Stimulated activated CD4-positive, alpha-beta T cell treated with anti-CD3 and anti-CD28 coated beads, Interleukin-1b, Interleukin-23, amount 100 ng/mL, for 4 hours (primary cell): ENCODE data around the gene DLG1.
"Not testable (repeated sequence)": the region's sequence is repeated elsewhere in the genome, so short reads cannot be mapped to it uniquely, and the experiment has no call there.

Experiments used
- DNase-seq, 2 donors: peaks; one replicate each; pipeline ENCODE4 v3.0.0-alpha.2; 2020; ENCODE audit warnings: low read depth in 2 of 2

Gene DLG1

DNA sequence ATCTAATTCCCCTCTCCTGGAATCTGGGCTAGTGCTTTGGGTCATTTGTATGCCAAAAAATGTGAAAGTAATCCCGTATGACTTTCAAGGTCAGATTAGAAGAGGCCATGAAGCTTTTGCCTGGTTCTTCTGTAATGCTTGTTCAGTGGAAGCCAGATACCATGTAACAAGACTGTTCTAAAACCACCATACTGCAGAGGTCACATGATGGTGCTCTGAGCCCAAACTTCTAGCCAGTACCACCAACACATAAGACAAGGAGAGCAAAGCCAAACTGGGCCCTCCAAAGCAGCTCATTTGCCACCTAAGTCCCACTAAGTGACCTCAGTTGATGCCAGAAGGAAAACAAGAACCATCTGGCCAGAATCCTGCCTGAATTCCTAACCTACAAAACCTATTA, 204.5 kb downstream of the DLG1 start:
- no peak for DNase-seq

DNA sequence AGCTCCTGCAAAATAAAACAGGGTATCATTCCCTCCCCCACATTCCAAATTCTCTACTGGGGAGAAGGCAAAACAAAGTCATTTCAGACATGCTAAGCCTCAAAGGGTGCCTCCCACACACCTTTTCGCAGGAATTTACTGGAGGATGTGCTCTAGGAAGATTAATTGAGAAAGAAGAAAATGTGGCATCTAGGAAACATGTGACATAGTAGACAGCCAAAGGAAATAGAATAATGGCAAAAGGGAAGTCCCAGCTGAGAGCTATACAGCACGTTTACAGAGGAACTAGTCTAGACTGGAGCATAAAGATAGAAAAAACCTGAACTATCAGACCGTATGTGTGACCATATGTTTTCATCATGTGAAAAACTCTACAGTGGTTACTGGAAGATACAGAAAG, 210.0 kb downstream of the DLG1 start:
- DNase-seq, result no peak

DNA sequence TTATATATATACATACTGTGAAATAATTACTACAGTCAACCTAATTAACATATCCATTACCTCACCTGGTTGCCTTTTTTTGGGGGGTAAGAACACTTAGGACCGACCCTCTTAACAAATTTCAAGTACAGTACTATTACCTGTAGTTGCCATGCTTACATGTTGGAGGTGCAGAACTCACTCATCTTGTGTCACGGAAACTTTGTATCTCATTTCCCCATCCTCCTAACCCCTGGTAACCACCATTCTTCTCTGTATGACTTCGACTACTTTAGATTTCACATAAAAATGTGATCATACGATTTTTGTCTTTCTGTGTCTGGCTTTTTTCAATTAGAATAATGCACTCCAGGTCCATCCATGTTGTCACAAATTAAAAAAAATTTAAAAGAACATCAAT, 213.3 kb downstream of the DLG1 start:
- no peak for DNase-seq

DNA sequence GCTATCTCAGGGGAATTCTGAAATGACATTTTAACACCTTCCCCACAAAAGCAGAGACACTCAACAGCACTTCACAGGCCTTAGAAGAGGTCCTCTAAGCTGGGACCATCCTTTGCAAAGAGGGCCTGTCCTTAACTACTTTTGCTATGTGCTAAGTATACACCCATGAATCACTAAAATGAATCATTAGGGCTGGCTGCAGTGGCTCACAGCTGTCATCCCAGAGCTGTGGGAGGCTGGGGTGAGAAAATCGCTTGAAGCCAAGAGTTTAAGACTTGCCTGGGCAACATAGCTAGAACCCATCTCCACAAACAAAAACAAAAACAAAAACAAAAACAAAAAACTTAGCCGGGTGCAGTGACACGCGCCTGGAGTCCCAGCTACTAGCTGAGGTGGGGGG, 214.9 kb downstream of the DLG1 start:
- no peak for DNase-seq

DNA sequence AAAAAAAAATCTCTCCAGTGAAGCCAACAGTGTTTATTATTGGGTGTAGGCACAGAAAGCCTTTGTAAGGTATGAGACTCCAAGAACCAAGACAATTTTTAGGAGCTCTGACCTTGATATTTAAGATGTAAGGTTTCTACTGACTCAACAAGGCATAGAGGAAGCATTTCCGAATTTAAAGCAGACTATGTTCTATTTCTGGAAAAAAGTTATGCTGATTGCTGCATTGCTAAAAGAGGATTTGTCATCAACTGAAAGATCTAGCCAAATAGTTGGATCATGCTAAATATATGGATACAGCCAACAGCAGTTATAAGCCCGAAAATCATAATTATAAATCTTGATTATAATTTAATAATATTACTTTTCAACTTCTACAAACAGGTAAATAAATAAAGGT, 215.5 kb downstream of the DLG1 start:
- no peak for DNase-seq

- no peak for DNase-seq
These were observed 218.1 kb downstream of the DLG1 start for GRCh38 chr3:197080344-197080743.

- DNase-seq, result no peak
These were observed 222.0 kb downstream of the DLG1 start for GRCh38 chr3:197076415-197076814.

DNA sequence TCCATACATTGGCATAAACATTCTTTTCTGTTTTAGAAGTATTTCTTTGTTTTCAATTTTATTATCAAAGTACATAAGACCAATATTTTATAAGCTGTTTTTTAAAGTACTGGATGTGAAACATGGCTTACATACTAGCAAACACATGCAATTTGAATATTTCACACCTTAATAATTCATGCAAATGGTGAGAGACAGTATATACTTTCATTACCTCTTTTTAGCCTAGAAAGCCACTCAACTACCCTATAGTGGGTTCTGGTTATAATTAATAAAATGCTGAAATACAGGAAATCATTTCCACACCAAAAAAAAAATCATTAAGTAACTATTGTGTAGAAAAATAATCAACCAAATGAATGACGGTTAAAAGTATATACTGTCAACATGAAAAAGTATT, 230.3 kb downstream of the DLG1 start:
- no peak for DNase-seq

- no peak for DNase-seq
These were observed 233.6 kb downstream of the DLG1 start for GRCh38 chr3:197064771-197065170.

- no peak for DNase-seq
These were observed 236.0 kb downstream of the DLG1 start for GRCh38 chr3:197062446-197062845.

DNA sequence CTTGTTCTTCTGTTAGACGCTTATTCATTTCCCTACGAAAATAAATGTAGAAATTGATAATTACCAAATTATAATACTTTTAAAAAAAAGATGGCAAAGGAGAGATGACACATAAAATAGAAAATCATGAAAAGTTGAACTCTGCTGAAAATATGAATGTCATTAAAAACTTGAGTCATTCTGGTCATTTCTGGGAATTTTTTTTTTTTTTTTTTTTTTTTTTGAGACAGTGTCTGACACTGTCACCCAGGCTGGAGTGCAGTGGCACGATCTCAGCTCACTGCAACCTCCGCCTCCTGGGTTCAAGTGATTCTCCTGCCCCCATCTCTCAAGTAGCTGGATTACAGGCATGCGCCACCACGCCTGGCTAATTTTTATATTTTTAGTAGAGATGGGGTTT, 246.8 kb downstream of the DLG1 start:
- DNase-seq, result not testable (repeated sequence)

DNA sequence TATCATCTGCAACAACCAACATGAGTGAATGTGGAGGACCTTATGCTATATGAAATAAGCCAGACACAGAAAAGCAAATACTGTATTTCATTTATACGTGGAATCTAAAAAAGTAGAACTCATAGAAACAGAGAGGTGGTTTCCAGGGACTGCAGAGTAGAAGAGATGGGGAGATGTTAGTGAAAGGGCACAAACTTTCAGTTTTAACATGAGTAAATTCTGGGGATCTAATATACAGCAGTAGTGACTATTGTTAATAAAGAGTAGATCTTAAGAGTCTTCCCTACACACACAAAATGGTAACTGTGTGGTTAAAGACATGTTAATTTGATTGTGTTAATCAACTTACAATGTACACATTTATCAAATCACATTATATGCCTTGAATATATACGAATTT, 247.9 kb downstream of the DLG1 start:
- no peak for DNase-seq

DNA sequence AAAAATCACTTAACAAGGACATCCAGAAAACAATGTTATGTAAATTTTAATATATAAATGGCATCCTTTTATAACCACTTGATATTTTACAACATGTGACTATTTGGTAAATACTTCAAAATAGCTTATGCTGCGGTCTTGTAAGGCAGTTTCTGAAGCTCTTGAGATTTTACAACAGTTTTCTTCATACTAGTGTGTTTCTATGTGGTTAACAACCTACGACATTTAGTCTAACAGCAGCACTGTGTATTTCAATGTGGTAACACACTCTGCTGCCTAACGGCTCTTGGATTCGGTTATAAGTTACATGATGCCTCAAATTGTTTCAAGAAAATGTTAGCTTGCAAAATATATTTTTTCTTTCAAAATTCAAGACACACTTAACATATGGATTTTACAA, 255.9 kb downstream of the DLG1 start:
- DNase-seq, result no peak

DNA sequence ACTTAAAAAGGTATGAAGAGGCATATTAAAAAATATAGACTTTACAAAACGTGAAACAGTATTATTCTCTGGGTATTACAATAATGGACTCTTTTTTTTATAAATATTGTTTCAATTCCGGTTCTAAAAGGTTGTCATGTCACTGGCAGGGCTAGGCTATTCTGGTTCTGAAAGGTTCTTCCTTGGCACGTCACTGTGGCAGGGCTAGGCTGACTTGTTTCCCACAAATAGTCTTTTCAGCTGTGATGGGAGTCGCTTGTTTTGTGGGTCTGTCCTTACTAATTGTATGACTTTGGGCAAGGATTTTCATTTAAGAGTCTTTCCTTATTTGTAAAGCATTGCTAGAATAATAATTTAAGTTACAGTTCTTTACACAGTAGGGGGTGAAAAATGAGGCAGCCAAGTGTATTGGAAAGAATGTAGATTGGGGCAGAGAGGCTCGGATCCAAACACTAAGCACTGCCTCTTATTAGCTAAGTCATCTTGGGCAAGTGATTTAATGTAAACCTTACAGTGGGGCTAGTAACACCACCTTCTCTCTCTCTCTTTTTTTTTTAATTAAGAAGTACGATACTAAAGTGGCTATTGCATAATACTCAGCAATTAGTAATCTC, 256.4 kb downstream of the DLG1 start:
- no peak for DNase-seq

GRCh38 chr3:197040658-197041057, 257.8 kb downstream of the DLG1 start:
- no peak for DNase-seq

- no peak for DNase-seq
These were observed 259.5 kb downstream of the DLG1 start for GRCh38 chr3:197038679-197039462.

GRCh38 chr3:197035577-197035976, 262.8 kb downstream of the DLG1 start:
- no peak for DNase-seq

DNA sequence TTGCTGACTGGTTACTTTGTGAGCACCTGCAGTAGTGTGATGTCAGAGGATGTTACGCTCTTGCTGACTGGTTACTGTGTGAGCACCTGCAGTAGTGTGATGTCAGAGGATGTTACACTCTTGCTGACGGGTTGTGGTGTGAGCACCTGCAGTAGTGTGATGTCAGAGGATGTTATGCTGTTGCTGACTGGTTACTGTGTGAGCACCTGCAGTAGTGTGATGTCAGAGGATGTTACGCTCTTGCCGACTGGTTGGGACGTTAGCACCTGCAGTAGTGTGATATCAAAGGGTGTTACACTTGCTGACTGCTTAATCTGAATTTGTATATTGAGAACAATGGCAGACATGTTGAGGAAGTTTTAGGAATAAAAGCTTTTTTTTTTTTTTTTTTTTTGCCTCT, 263.6 kb downstream of the DLG1 start:
- not testable (repeated sequence) for DNase-seq

DNA sequence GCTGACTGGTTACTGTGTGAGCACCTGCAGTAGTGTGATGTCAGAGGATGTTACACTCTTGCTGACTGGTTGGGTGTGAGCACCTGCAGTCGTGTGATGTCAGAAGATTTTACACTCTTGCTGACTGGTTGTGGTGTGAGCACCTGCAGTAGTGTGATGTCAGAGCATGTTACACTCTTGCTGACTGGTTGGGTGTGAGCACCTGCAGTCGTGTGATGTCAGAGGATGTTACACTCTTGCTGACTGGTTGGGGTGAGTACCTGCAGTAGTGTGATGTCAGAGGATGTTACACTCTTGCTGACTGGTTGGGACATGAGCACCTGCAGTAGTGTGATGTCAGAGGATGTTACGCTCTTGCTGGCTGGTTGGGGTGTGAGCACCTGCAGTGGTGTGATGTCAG, 264.6 kb downstream of the DLG1 start:
- not testable (repeated sequence) for DNase-seq

DNA sequence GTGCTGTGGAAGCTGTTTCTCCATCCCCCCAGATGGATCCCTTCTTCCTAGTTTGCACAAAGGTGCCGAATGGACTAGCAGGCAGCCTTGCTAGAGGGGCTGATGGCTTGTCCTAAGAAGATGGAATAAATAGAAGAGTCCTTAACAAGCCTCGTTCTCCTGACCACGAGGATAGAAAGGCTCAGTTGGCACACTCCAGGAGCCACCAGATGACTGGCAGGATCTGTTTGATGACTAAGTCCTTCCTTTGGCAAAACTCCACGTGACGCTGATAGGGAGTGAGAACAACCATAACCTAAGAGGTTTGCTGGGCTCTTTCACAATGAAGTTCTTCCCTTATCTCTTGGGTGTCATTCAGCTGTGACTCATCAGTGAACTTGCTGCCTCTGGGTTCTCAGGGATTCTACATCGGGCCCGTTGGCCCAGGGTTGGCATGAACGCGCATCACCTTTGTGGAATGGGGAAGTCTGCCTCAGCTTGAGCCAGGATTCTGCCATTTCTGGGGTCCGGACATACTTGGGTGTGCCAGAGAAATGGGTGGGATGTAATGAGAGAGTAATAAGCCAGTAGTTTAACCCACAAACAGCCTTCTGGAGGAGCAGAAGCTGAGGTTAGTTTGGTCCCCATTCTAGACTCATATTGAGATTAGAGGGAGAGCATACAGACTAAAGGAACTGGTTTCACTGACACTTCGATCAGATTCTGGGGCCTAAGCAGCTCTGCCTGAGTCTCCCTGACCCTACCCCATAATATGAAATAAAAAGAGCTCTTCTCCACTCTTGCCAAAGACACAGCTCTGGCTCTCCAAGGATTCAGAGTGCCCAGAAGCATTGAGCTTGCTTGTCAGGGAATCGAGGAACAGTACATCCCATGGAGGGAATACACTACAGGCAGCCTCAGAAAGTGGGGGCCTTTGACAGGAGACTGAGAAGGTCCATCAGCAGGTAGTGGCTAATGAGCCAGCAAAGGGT, 266.8 kb downstream of the DLG1 start:
- no peak for DNase-seq

DNA sequence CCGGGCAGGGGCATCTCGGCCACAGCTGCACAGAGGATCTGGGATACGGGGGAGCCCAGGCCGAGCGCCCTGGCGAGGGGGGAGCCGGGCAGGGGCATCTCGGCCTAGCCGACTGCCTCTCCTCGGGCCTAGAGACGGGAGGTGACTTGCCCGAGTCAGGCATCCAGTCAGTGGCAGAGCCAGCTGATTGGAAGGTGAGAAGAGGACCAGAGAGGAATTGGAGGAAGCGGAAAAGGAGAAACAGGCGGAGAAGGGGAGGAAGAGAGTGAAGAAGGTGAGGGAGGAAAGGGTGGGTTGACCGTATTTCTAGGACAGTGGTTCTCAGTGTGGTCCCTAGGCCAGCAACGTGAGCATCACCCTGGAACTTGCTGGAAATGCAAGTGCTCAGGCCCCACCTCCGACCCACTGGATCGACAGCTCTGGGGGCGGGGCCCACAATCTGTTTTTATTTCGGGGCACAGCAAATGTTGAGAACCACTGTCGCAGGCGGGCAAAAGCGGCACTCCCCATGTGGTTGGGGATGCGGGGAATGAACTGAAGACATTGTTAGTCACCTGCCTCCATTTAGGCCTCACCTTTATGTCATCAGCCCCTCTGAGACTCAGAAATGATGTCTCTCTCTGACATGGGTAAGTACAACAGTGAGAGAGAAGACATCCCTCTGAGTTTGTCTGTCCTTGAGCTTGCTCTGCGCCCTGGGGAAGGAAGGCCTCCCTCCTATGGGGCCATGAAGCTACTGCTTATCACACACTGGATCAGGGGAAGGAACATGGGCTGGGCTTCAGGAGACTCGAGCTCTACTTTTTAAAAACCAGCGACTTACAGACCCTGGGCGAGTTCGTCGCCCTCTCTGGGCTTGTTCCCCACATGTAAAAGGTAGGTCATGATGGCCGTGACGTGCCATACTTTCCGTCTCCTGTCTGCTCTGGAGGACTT, 267.8 kb downstream of the DLG1 start:
- no peak for DNase-seq
